Inflammatory macrophage (primary cell): ENCODE measurements around the gene HAGH.

Experiments used
- DNase-seq, 2 donors: peaks; one replicate each; pipeline ENCODE4 v3.0.0-alpha.2; 2020 to 2022

Gene HAGH

GRCh38 chr16:1786242-1787055, 40.2 kb downstream of the HAGH start:
- no peak for DNase-seq

GRCh38 chr16:1785846-1786170, 40.8 kb downstream of the HAGH start:
- DNase-seq, result no peak

- DNase-seq, result no peak
Observed at GRCh38 chr16:1784977-1785845, 41.4 kb downstream of the HAGH start.

- peak; percentile 100 for DNase-seq
Observed at GRCh38 chr16:1782408-1783264, 44.0 kb downstream of the HAGH start, which contains the start of the genes NUBP2 and SPSB3. NUBP2 (plus strand) TSS chr16:1782960; CDS start chr16:1783021, 61 bp downstream. SPSB3 (minus strand) TSS chr16:1782571; CDS start chr16:1781483, 1,088 bp downstream.

- DNase-seq, result peak; percentile 24 to 43
Observed at GRCh38 chr16:1781758-1782407, 44.7 kb downstream of the HAGH start.

- no peak for DNase-seq
Observed at GRCh38 chr16:1781254-1781653, 45.4 kb downstream of the HAGH start.

- DNase-seq, result no peak
Observed at GRCh38 chr16:1780677-1781072, 46.0 kb downstream of the HAGH start.

- DNase-seq, result no peak
Observed at GRCh38 chr16:1779741-1780676, 46.6 kb downstream of the HAGH start.

GRCh38 chr16:1779234-1779701, 47.4 kb downstream of the HAGH start:
- no peak for DNase-seq

GRCh38 chr16:1778200-1779179, 48.1 kb downstream of the HAGH start:
- no peak for DNase-seq

- DNase-seq, result no peak
Observed at GRCh38 chr16:1777375-1778199, 49.0 kb downstream of the HAGH start.

GRCh38 chr16:1776991-1777374, 49.6 kb downstream of the HAGH start:
- DNase-seq, result no peak

GRCh38 chr16:1776672-1776955, 50.0 kb downstream of the HAGH start:
- no peak for DNase-seq

GRCh38 chr16:1775846-1776671, 50.6 kb downstream of the HAGH start:
- DNase-seq, result no peak

- DNase-seq, result no peak
Observed at GRCh38 chr16:1775006-1775845, 51.4 kb downstream of the HAGH start.

GRCh38 chr16:1774448-1774780, 52.2 kb downstream of the HAGH start:
- no peak for DNase-seq
